A673 (cell line): ENCODE results near the gene CST5. TPM values are rescaled to one million over a fixed set of nuclear protein-coding genes. Genes with fewer than 3 reads are reported as not detected.

Experiments
- BruUV-seq: library from RNA; stranded (reverse); fragments of 400-500 nt; replicated peaks from 2 replicates; lab custom pipeline; 2021; lab: Mats Ljungman, UMichigan
- CTCF ChIA-PET: fragments of 300-600 bp; sonication (Branson Sonifier 250); formaldehyde crosslinking; loops from one replicate; lab custom pipeline; 2022; ENCODE audit warnings: antibody characterized with exemption; lab: Charles Lee
- POLR2A ChIA-PET: fragments of 300-600 bp; sonication (Branson Sonifier 250); formaldehyde crosslinking; loops from one replicate; lab custom pipeline; 2022; ENCODE audit warnings: antibody characterized with exemption; ENCODE audit not compliant: low non-redundant PET; lab: Charles Lee
- DNase-seq: peaks from one replicate; pipeline ENCODE4 v3.0.0-alpha.2; 2015; ENCODE audit warnings: low spot score
- H3K27ac ChIP-seq: fragments of 200-600 bp; sonication (generic); 2 replicates; pipeline ENCODE4 v1.5.1; 2016; ENCODE audit warnings: mixed run types, low read depth, mild to moderate bottlenecking, mixed read lengths, antibody characterized with exemption, low read length; ENCODE audit not compliant: poor library complexity, severe bottlenecking
- H3K27me3 ChIP-seq: fragments of 200-600 bp; sonication (generic); replicated peaks from 2 replicates; pipeline ENCODE4 v1.6.1; 2017; ENCODE audit warnings: mixed run types, low read depth, mild to moderate bottlenecking, mixed read lengths, antibody characterized with exemption, low read length; ENCODE audit not compliant: insufficient read depth, poor library complexity
- H3K36me3 ChIP-seq: fragments of 200-600 bp; sonication (generic); 2 replicates; pipeline ENCODE4 v1.6.1; 2016; ENCODE audit warnings: mixed run types, mild to moderate bottlenecking, mixed read lengths, antibody characterized with exemption, low read length; ENCODE audit not compliant: insufficient read depth, poor library complexity, severe bottlenecking
- H3K4me1 ChIP-seq: fragments of 200-600 bp; sonication (generic); 2 replicates; pipeline ENCODE4 v1.6.1; 2017; ENCODE audit warnings: mixed run types, mild to moderate bottlenecking, mixed read lengths, antibody characterized with exemption, low read length; ENCODE audit not compliant: insufficient read depth, poor library complexity, severe bottlenecking
- H3K4me3 ChIP-seq: fragments of 200-600 bp; sonication (generic); 2 replicates; pipeline ENCODE4 v1.5.1; 2016; ENCODE audit warnings: low read depth, mixed run types, mild to moderate bottlenecking, mixed read lengths, low read length; ENCODE audit not compliant: poor library complexity, severe bottlenecking
- H3K9me3 ChIP-seq: fragments of 200-600 bp; sonication (generic); 2 replicates; pipeline ENCODE4 v1.6.1; 2016; ENCODE audit warnings: mixed run types, low read depth, mild to moderate bottlenecking, mixed read lengths, antibody characterized with exemption, low read length; ENCODE audit not compliant: poor library complexity, severe bottlenecking
- CTCF ChIP-seq: fragments of 300-800, 200-600 bp; sonication (generic); conservative IDR thresholded peaks from 2 replicates; pipeline ENCODE4 v1.5.1; 2017; ENCODE audit warnings: low read depth, mild to moderate bottlenecking, antibody characterized with exemption, low read length, moderate library complexity, mixed read lengths
- EZH2 ChIP-seq: fragments of 200-600 bp; sonication (generic); IDR thresholded peaks from 2 replicates; pipeline ENCODE4 v1.6.1; 2017; ENCODE audit warnings: borderline replicate concordance, low read depth, mild to moderate bottlenecking, mixed read lengths, antibody characterized with exemption, low read length; ENCODE audit not compliant: poor library complexity, severe bottlenecking
- intact Hi-C: fragments of 100-400 bp; cut with micrococcal nuclease; formaldehyde crosslinking; loops from one replicate; pipeline ENCODE4 v1.10.0; 2022; ENCODE audit not compliant: unreplicated experiment
- total RNA-seq: library from RNA; stranded (reverse); gene quantifications from 2 replicates; pipeline ENCODE4 v1.2.3, GENCODE V29; 2021

The CST5 gene
- total RNA-seq, 1 experiment from 2014 or later: not detected

- DNase-seq: peak; percentile 73
- TF ChIP-seq CTCF (peak; percentile 82), EZH2 (no peak)
- intact Hi-C loops: loop anchor here (2.0 to 5.0 kb wide), 3 partner anchors 88 to 1029 kb away; no protein-coding TSS in a partner anchor
- H3K4me3 ChIP-seq: no peak overlapping the region
- H3K36me3 ChIP-seq: no peaks in the 10 kb centered on the region
- H3K27ac ChIP-seq: no peak overlapping the region
- no peaks in the 10 kb centered on the region for H3K9me3 ChIP-seq
- CTCF ChIA-PET: no interaction called here
- peaks cover 3% of the 10 kb centered on the region for H3K27me3 ChIP-seq
- H3K4me1 ChIP-seq: no peaks in the 10 kb centered on the region
- BruUV-seq: no TSS peak
- POLR2A ChIA-PET: no interaction called here
Observed at GRCh38 chr20:23889775-23890187, 10.2 kb upstream of the CST5 start.

GRCh38 chr20:23887856-23888255, 8.3 kb upstream of the CST5 start:
- no peak overlapping the region for H3K4me3 ChIP-seq
- H3K4me1 ChIP-seq: no peaks in the 10 kb centered on the region
- DNase-seq: no peak
- intact Hi-C loops: loop anchor here (2.0 kb wide), 2 partner anchors 219 to 1031 kb away; no protein-coding TSS in a partner anchor
- no peak overlapping the region for H3K27ac ChIP-seq
- TF ChIP-seq EZH2 (no peak), CTCF (no peak)
- BruUV-seq: no TSS peak
- no peaks in the 10 kb centered on the region for H3K9me3 ChIP-seq
- CTCF ChIA-PET: no interaction called here
- H3K27me3 ChIP-seq: no peaks in the 10 kb centered on the region
- POLR2A ChIA-PET: no interaction called here
- no peaks in the 10 kb centered on the region for H3K36me3 ChIP-seq

GRCh38 chr20:23884771-23885162, 5.2 kb upstream of the CST5 start:
- Histone ChIP-seq H3K9me3 (no peaks in the 10 kb centered on the region), H3K27me3 (peaks cover 9% of the 10 kb centered on the region), H3K4me1 (no peaks in the 10 kb centered on the region), H3K27ac (no peak overlapping the region), H3K36me3 (no peaks in the 10 kb centered on the region), H3K4me3 (no peak overlapping the region)
- intact Hi-C loops: no loop called here
- ChIA-PET CTCF (no interaction called here), POLR2A (no interaction called here)
- BruUV-seq: no TSS peak
- no peak for TF ChIP-seq CTCF
- no peak for TF ChIP-seq EZH2
- no peak for DNase-seq
